Measurements from ENCODE around the gene ANXA2R. TPM values are rescaled to one million over a fixed set of nuclear protein-coding genes. Genes with fewer than 3 reads are reported as not detected.

The ANXA2R gene
- total RNA-seq, 1 experiment from 2014 or later = 0.72 TPM

- H3K4me1 Mint-ChIP-seq = peaks cover 34% of the 10 kb centered on the region
- CTCF ChIA-PET = interaction anchor here (1.0 to 2.1 kb wide), 4 partner anchors 29 to 101 kb away, joined by 3 to 14 read pairs (median 6); no protein-coding TSS in a partner anchor
- peaks cover 84% of the 10 kb centered on the region for H3K27me3 Mint-ChIP-seq (ENCODE audit: low read depth)
- peaks cover 12% of the 10 kb centered on the region for H3K36me3 Mint-ChIP-seq
- H3K27ac Mint-ChIP-seq = no peak overlapping the region
- TF ChIP-seq JUN (CRISPR knock-in tag; IDR thresholded peaks at IDR 0.05) = no peak
- TF ChIP-seq ELF4 (CRISPR knock-in tag; IDR thresholded peaks at IDR 0.05; ENCODE audit: low read depth) = no peak
- no peak for TF ChIP-seq ZNF281 (CRISPR knock-in tag; IDR thresholded peaks at IDR 0.05)
- no peak for TF ChIP-seq TEAD4 (CRISPR knock-in tag; IDR thresholded peaks at IDR 0.05)
- TF ChIP-seq ZNF232 (CRISPR knock-in tag; IDR thresholded peaks at IDR 0.05) = no peak
- no peak for TF ChIP-seq E2F4 (CRISPR knock-in tag; IDR thresholded peaks at IDR 0.05; ENCODE audit: borderline replicate concordance, low read depth)
- TF ChIP-seq NR2C2 (CRISPR knock-in tag; IDR thresholded peaks at IDR 0.05) = no peak
- TF ChIP-seq ARID4B (CRISPR knock-in tag; IDR thresholded peaks at IDR 0.05; ENCODE audit: borderline replicate concordance) = no peak
- TF ChIP-seq FOXP1 (CRISPR knock-in tag; IDR thresholded peaks at IDR 0.05; ENCODE audit: borderline replicate concordance) = no peak
- TF ChIP-seq ESRRA (CRISPR knock-in tag; IDR thresholded peaks at IDR 0.05; ENCODE audit: borderline replicate concordance) = no peak
- peak overlapping the region; percentile 84 for H3K4me3 Mint-ChIP-seq
- POLR2A ChIA-PET = interaction anchor here (0.7 to 1.0 kb wide), 2 partner anchors 27 to 75 kb away, joined by 4 to 5 read pairs; no protein-coding TSS in a partner anchor
- no peak for DNase-seq (ENCODE audit: low spot score)
- ATAC-seq = no peak
- peaks cover 16% of the 10 kb centered on the region for H3K9me3 Mint-ChIP-seq
Observed at GRCh38 chr5:42990892-42991291, 49.2 kb downstream of the ANXA2R start.

Other genes starting within 250 kb of the ANXA2R start
- gene SELENOP, start 228.4 kb downstream of the ANXA2R start, total RNA-seq (2021) = 13.2 to 18.0 TPM (median 17.4 TPM) in 3 replicates
- gene ZNF131, start 80.6 kb upstream of the ANXA2R start, total RNA-seq (2021) = 34.7 to 37.2 TPM (median 36.0 TPM) in 3 replicates
- gene NIM1K, start 151.9 kb upstream of the ANXA2R start, total RNA-seq (2021) = 0.07 to 0.14 TPM in 2 of 3 replicates, not detected in the other